SK-N-SH (cell line): ENCODE measurements around the gene POLR3B.

Source experiments
- FOXM1 ChIP-seq: IDR thresholded peaks from 2 replicates; pipeline ENCODE4 v1.4.0; 2012; ENCODE audit warnings: low read depth, mild to moderate bottlenecking
- RFX5 ChIP-seq: IDR thresholded peaks from 2 replicates; pipeline ENCODE4 v1.6.1; 2012; ENCODE audit warnings: mild to moderate bottlenecking, improper control_type of control experiment, low read length
- RXRA ChIP-seq: IDR thresholded peaks from 2 replicates; pipeline ENCODE4 v1.4.0; 2012; ENCODE audit warnings: low read depth, mild to moderate bottlenecking, borderline replicate concordance
- TAF1 ChIP-seq: IDR thresholded peaks from 2 replicates; pipeline ENCODE4 v1.6.1; 2012; ENCODE audit warnings: low read depth, mild to moderate bottlenecking, low read length, moderate library complexity, borderline replicate concordance
- TF ChIP-seq, protein P1 (sequence below): fragments of 200-600 bp; sonication (generic); IDR thresholded peaks from 2 replicates; pipeline ENCODE4 v1.6.1; 2017; ENCODE audit warnings: antibody characterized with exemption, mild to moderate bottlenecking, moderate library complexity

DNA sequence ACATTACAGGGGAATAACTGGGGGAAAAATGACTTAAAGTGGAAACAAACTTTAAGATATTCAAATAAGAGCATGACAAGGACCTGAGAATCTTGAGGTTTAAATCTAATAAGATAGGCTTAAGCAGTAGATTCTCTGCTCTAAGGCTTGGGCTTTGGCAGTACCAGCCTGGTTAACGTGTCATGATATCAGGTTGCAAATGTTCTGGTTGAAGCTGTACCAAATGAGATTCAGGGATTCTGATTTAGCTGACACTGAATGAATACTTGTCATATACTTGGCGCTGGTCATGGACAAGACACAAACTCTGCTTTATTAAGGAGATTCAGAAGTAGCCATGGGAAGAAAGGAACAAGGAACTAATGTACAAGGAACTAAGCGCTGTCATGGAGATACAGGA, 48.9 kb upstream of the POLR3B start:
- no peak for TF ChIP-seq RXRA
- TF ChIP-seq, protein P1, sequence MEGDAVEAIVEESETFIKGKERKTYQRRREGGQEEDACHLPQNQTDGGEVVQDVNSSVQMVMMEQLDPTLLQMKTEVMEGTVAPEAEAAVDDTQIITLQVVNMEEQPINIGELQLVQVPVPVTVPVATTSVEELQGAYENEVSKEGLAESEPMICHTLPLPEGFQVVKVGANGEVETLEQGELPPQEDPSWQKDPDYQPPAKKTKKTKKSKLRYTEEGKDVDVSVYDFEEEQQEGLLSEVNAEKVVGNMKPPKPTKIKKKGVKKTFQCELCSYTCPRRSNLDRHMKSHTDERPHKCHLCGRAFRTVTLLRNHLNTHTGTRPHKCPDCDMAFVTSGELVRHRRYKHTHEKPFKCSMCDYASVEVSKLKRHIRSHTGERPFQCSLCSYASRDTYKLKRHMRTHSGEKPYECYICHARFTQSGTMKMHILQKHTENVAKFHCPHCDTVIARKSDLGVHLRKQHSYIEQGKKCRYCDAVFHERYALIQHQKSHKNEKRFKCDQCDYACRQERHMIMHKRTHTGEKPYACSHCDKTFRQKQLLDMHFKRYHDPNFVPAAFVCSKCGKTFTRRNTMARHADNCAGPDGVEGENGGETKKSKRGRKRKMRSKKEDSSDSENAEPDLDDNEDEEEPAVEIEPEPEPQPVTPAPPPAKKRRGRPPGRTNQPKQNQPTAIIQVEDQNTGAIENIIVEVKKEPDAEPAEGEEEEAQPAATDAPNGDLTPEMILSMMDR: no peak
- TF ChIP-seq FOXM1: no peak
- no peak for TF ChIP-seq RFX5
- no peak for TF ChIP-seq TAF1
